ENCODE measurements around the gene PRPSAP1.

- TF ChIP-seq CTCF (tag by site-specific recombination; IDR thresholded peaks at IDR 0.05) = no peak
- TF ChIP-seq ZNF114 (tag by site-specific recombination; IDR thresholded peaks at IDR 0.05) = no peak
Measured at GRCh38 chr17:76386966-76387765, 33.5 kb upstream of the PRPSAP1 start.

All from HEK293 (cell line).